H1 (cell line): ENCODE data around the gene TTBK2.

Source experiments
- CBX5 ChIP-seq: fragments of 300-800, 300-1000 bp; sonication (generic); IDR thresholded peaks from 2 replicates; pipeline ENCODE4 v1.7.1; 2016; ENCODE audit warnings: antibody characterized with exemption, low read length, low read depth
- GABPA ChIP-seq: IDR thresholded peaks from 2 replicates; pipeline ENCODE4 v1.6.1; 2011; ENCODE audit warnings: mild to moderate bottlenecking, low read length, moderate library complexity, borderline replicate concordance; ENCODE audit not compliant: insufficient read depth

DNA sequence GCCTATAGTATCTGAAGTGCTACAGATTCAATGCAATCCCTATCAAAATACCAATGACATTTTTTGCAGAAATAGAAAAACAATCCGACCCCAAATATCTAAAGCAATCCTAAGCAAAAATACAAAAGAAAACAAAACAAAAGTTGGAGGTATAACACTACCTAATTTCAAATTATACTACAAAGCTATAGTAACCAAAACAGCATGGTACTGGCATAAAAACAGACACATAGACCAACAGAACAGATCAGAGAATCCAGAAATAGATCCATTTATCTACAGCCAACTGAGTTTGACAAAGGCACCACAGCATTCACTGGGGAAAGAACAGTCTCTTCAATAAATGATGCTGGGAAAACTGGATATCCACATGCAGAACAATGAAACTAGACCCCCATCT, 159.8 kb downstream of the TTBK2 start:
- TF ChIP-seq GABPA = no peak
- TF ChIP-seq CBX5 = no peak
